ENCODE results near the gene DPF3. TPM values are rescaled to one million over a fixed set of nuclear protein-coding genes. Genes with fewer than 3 reads are reported as not detected.

DPF3 gene
- polyA plus RNA-seq, 1 experiment: 3.6 TPM

GRCh38 chr14:72631401-72631800 is 262.5 kb downstream of the DPF3 start:
- H3K36me3 ChIP-seq (ENCODE audit: control insufficient read depth, insufficient read depth, low read length): no peaks in the 10 kb centered on the region
- no peak for DNase-seq (ENCODE audit: low read depth)
- ChIA-PET CTCF (interaction anchor here (1.1 to 2.5 kb wide), 4 partner anchors 9 to 273 kb away, joined by 3 to 6 read pairs (median 4); no protein-coding TSS in a partner anchor), POLR2A (no interaction called here)
- no peak for TF ChIP-seq CTCF (IDR thresholded peaks at IDR 0.05; ENCODE audit: insufficient read depth, low read depth, low read length)
- H3K27me3 ChIP-seq (ENCODE audit: control insufficient read depth, insufficient read depth, low read length): no peaks in the 10 kb centered on the region
- H3K4me3 ChIP-seq (ENCODE audit: low read depth, low read length): no peak overlapping the region

GRCh38 chr14:72630374-72630773 is 263.5 kb downstream of the DPF3 start:
- POLR2A ChIA-PET: no interaction called here
- CTCF ChIA-PET: interaction anchor here (1.2 to 2.5 kb wide), 2 partner anchors 8 to 22 kb away, joined by 4 to 6 read pairs; no protein-coding TSS in a partner anchor
- no peak for TF ChIP-seq CTCF (IDR thresholded peaks at IDR 0.05; ENCODE audit: insufficient read depth, low read depth, low read length)
- no peaks in the 10 kb centered on the region for H3K27me3 ChIP-seq (ENCODE audit: control insufficient read depth, insufficient read depth, low read length)
- H3K4me3 ChIP-seq (ENCODE audit: low read depth, low read length): no peak overlapping the region
- no peak for DNase-seq (ENCODE audit: low read depth)
- H3K36me3 ChIP-seq (ENCODE audit: control insufficient read depth, insufficient read depth, low read length): no peaks in the 10 kb centered on the region

- Histone ChIP-seq H3K36me3 (ENCODE audit: control insufficient read depth, insufficient read depth, low read length) (no peaks in the 10 kb centered on the region), H3K27me3 (ENCODE audit: control insufficient read depth, insufficient read depth, low read length) (no peaks in the 10 kb centered on the region), H3K4me3 (ENCODE audit: low read depth, low read length) (no peak overlapping the region)
- CTCF ChIA-PET: interaction anchor here (1.0 to 2.5 kb wide), 2 partner anchors 8 to 15 kb away, joined by 4 to 6 read pairs; no protein-coding TSS in a partner anchor
- TF ChIP-seq CTCF (IDR thresholded peaks at IDR 0.05; ENCODE audit: insufficient read depth, low read depth, low read length): no peak
- POLR2A ChIA-PET: no interaction called here
- DNase-seq (ENCODE audit: low read depth): no peak
Observed at GRCh38 chr14:72629534-72629933, 264.4 kb downstream of the DPF3 start.

- no peak for DNase-seq (ENCODE audit: low read depth)
- H3K4me3 ChIP-seq (ENCODE audit: low read depth, low read length): no peak overlapping the region
- H3K36me3 ChIP-seq (ENCODE audit: control insufficient read depth, insufficient read depth, low read length): no peaks in the 10 kb centered on the region
- CTCF ChIA-PET: interaction anchor here (1.7 kb wide), 1 partner anchor 9 kb away, joined by 4 read pairs; no protein-coding TSS in a partner anchor
- TF ChIP-seq CTCF (IDR thresholded peaks at IDR 0.05; ENCODE audit: insufficient read depth, low read depth, low read length): no peak
- POLR2A ChIA-PET: no interaction called here
- no peaks in the 10 kb centered on the region for H3K27me3 ChIP-seq (ENCODE audit: control insufficient read depth, insufficient read depth, low read length)
Observed at GRCh38 chr14:72625689-72626088, 268.2 kb downstream of the DPF3 start.

- CTCF ChIA-PET: interaction anchor here (0.6 to 1.9 kb wide), 4 partner anchors 9 to 25 kb away, joined by 3 to 6 read pairs (median 4); no protein-coding TSS in a partner anchor
- no peaks in the 10 kb centered on the region for H3K27me3 ChIP-seq (ENCODE audit: control insufficient read depth, insufficient read depth, low read length)
- POLR2A ChIA-PET: no interaction called here
- H3K36me3 ChIP-seq (ENCODE audit: control insufficient read depth, insufficient read depth, low read length): no peaks in the 10 kb centered on the region
- DNase-seq (ENCODE audit: low read depth): no peak
- TF ChIP-seq CTCF (IDR thresholded peaks at IDR 0.05; ENCODE audit: insufficient read depth, low read depth, low read length): no peak
- no peak overlapping the region for H3K4me3 ChIP-seq (ENCODE audit: low read depth, low read length)
Observed at GRCh38 chr14:72621387-72622065, 272.4 kb downstream of the DPF3 start.
